Kidney (tissue), 22 donors: Measurements from ENCODE around the gene SLCO4A1. TPM values are rescaled to one million over a fixed set of nuclear protein-coding genes. Genes with fewer than 3 reads are reported as not detected.

Experiments
- DNase-seq, 5 donors: peaks; one replicate each; pipeline ENCODE4 v3.0.0-alpha.2; 2013 to 2020
- FAIRE-seq: peaks from 2 replicates; lab custom pipeline; 2012; peaks lifted over from hg19 to GRCh38; lab: Jason Lieb, UNC
- H3K27ac ChIP-seq, 2 donors: one replicate each; pipeline ENCODE4 v1.7.0; 2013; ENCODE audit warnings: low read depth in 2 of 2, low read length in 2 of 2, inconsistent platforms in 1 of 2
- H3K27me3 ChIP-seq: one replicate; pipeline ENCODE4 v1.7.1; 2013; ENCODE audit warnings: low read length, inconsistent platforms; ENCODE audit not compliant: control insufficient read depth, insufficient read depth
- H3K36me3 ChIP-seq, 3 donors: one replicate each; pipeline versions ENCODE4 v1.7.0 to v1.7.1; 2013; ENCODE audit warnings: low read length in 3 of 3, control low read depth in 1 of 3, inconsistent platforms in 1 of 3; ENCODE audit not compliant: insufficient read depth in 3 of 3, control insufficient read depth in 2 of 3
- H3K4me1 ChIP-seq, 3 donors: one replicate each; pipeline versions ENCODE4 v1.7.0 to v1.7.1; 2013; ENCODE audit warnings: low read length in 3 of 3, inconsistent platforms in 1 of 3, low read depth in 1 of 3; ENCODE audit not compliant: control insufficient read depth in 2 of 3, insufficient read depth in 2 of 3
- H3K4me3 ChIP-seq, 3 donors: one replicate each; pipeline versions ENCODE4 v1.7.0 to v1.8.1; 2013; ENCODE audit warnings: low read length in 3 of 3, control low read depth in 1 of 3, inconsistent platforms in 1 of 3
- H3K9ac ChIP-seq, 3 donors: one replicate each; pipeline versions ENCODE4 v1.7.0 to v1.7.1; 2013; ENCODE audit warnings: low read length in 3 of 3, control low read depth in 1 of 3, inconsistent platforms in 1 of 3
- H3K9me3 ChIP-seq, 3 donors: one replicate each; pipeline versions ENCODE4 v1.7.0 to v1.7.1; 2013; ENCODE audit warnings: low read length in 3 of 3, control low read depth in 1 of 3, inconsistent platforms in 1 of 3; ENCODE audit not compliant: control insufficient read depth in 2 of 3, insufficient read depth in 1 of 3
- CTCF ChIP-seq: IDR thresholded peaks from 3 replicates; pipeline ENCODE4 v1.5.1; 2012; ENCODE audit warnings: mild to moderate bottlenecking, moderate library complexity, borderline replicate concordance; ENCODE audit not compliant: insufficient read depth; ENCODE audit errors: extremely low read depth
- intact Hi-C: fragments of 100-400 bp; cut with DNase I; formaldehyde crosslinking; loops from one replicate; pipeline ENCODE4 v1.11.1; 2022
- long read RNA-seq, 10 donors: library from polyadenylated mRNA in 1 of 10; unstranded in 1 of 10; transcript quantifications; one replicate each; pipeline ENCODE4 v2.0.0 and lab custom pipeline, GENCODE V29; 2021 to 2026
- polyA plus RNA-seq: library from polyadenylated mRNA; stranded (reverse); fragments of 350-450 nt; fragmentation: Illumina TruSeq; extraction: RNeasy Lipid Tissue Mini Kit (QIAGEN cat#74804); gene quantifications from one replicate; pipeline ENCODE4 v1.2.3, GENCODE V29; 2014; ENCODE audit warnings: low read depth, low replicate concordance; ENCODE audit not compliant: insufficient read depth
- total RNA-seq: library from RNA; stranded (reverse); fragmentation: NEBNext Ultra II Directional; extraction: Animal tissue kit (Norgen Biotek cat#: 25700); gene quantifications from one replicate; pipeline ENCODE4 v1.2.1, GENCODE V29; 2021
- donor health status: control.
- donor health status: control.
- donor health status: control.
- donor health status: control.
- donor health status: control.
- donor health status: DM: yes; HTN: yes; CAD: no.
- donor health status: Normal renal cell carcinoma (clear cell type).

SLCO4A1 gene
- total RNA-seq (80.3 TPM), polyA plus RNA-seq (12.4 TPM)
- long read RNA-seq, donor 1: 0 reads
- long read RNA-seq, donor 2: 0 reads
- long read RNA-seq, donor 3: 0 reads
- long read RNA-seq, donor 4: 0 reads
- long read RNA-seq, donor 5: 0 reads
- long read RNA-seq, donor 6: 0 reads
- long read RNA-seq, donor 7, transcript SLCO4A1-202 (11 exons, 2,665 nt): major isoform, 14 of 97 reads
- long read RNA-seq, donor 7, transcript SLCO4A1-201 (12 exons, 2,776 nt): minor isoform, 9 of 97 reads
- long read RNA-seq, donor 7, partial matches to known transcripts: 21 of 97 reads
- long read RNA-seq, donor 7, other reads (novel, unspliced or antisense): 50 of 97 reads
- long read RNA-seq, donor 8: 0 reads
- long read RNA-seq, donor 9: 0 reads
- long read RNA-seq, donor 10, partial matches to known transcripts: 0 of 1 reads
- long read RNA-seq, donor 10, other reads (novel, unspliced or antisense): 0 of 1 reads

GRCh38 chr20:62642051-62642665, at the start of gene SLCO4A1:
TSS of gene SLCO4A1 (plus strand) at chr20:62642503. CDS start at chr20:62656455, 13,952 bp downstream.
- Histone ChIP-seq H3K27me3 (peaks cover 3% of the 10 kb centered on the region), H3K4me3 (peak within 1 kb of the TSS in 2 of 3 donors; percentile 40 to 50), H3K36me3 (no peaks in the 10 kb centered on the region), H3K9ac (peak within 1 kb of the TSS in 1 of 3 donors; percentile 30), H3K9me3 (no peaks in the 10 kb centered on the region), H3K4me1 (peaks cover 0 to 26% (median 18%) of the 10 kb centered on the region in 3 donors), H3K27ac (peak within 1 kb of the TSS; percentile 36 to 57)
- FAIRE-seq (no peak), DNase-seq (peak; percentile 61 to 95 (median 81))
- TF ChIP-seq CTCF: no peak
- intact Hi-C loops: no loop called here

- FAIRE-seq: no peak
- Histone ChIP-seq H3K4me1 (peaks cover 0 to 6% (median 0%) of the 10 kb centered on the region in 3 donors), H3K9ac (no peak overlapping the region), H3K36me3 (no peaks in the 10 kb centered on the region), H3K27me3 (no peaks in the 10 kb centered on the region), H3K27ac (no peak overlapping the region), H3K4me3 (no peak overlapping the region), H3K9me3 (no peaks in the 10 kb centered on the region)
- intact Hi-C loops: no loop called here
- DNase-seq: no peak
- no peak for TF ChIP-seq CTCF
Measured at GRCh38 chr20:62592506-62593177, 49.7 kb upstream of the SLCO4A1 start.

DNA sequence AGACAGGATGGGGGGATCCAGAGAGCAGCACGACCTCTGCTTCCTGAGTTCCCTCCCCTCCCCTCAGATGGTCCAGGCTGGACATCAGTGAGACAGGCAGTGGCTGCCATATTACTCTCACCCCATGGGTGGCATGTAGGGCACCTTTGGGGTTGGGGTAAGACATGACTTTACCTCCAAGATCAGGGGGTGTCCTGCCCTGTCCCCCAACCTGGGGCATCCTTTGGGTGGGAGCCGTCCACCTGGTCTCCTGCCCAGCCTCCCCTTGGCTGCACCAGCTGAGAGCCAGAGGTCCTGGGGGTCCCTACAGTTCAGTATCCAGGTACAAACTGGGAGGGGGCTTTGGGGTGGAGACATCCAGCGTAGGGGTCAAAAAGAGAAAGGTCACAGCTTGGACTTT, 48.7 kb upstream of the SLCO4A1 start:
- TF ChIP-seq CTCF: no peak
- H3K36me3 ChIP-seq: no peaks in the 10 kb centered on the region
- FAIRE-seq (no peak), DNase-seq (no peak)
- H3K9me3 ChIP-seq: no peaks in the 10 kb centered on the region
- peaks cover 0 to 6% (median 0%) of the 10 kb centered on the region in 3 donors for H3K4me1 ChIP-seq
- no peak overlapping the region for H3K4me3 ChIP-seq
- no peak overlapping the region for H3K27ac ChIP-seq
- intact Hi-C loops: no loop called here
- H3K27me3 ChIP-seq: no peaks in the 10 kb centered on the region
- no peak overlapping the region for H3K9ac ChIP-seq
